Measurements from ENCODE around the gene ALG9. TPM values are rescaled to one million over a fixed set of nuclear protein-coding genes. Genes with fewer than 3 reads are reported as not detected.

The ALG9 gene
- total and polyA plus RNA-seq, 2 donors (not counting 3 experiments of a cell fraction or from before 2014, with no cell fraction given) = 29.1 to 29.4 TPM

DNA sequence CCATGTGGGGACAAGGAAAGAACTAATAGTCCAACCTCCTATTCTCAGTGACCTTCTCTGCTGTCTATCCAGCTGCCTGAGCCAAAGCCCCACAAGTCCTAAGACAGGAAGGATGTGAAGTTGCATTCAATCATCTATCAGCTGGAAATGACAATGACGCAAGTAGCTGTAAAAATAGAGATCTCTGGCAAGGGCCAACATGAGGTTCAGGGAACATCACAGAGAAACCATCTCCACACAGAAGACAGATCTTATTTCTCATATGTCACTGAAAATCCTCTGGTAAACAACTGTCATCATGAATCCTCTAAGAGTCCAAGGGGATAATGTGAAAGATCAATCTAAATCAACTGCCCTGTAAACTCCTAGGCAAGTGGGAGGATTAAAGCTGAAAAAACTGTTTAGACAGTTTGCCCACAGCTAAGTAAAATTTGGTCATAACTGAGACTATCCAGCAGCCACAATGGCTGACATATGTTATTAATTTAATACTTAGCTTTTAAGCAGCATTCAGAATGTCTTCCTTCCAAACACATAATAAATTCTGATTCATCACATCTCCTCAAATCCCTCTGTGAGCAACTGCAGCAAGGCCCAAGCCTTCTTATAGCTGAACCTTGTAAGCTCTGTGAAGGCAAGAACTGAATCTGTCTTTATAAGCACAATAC, 52.1 kb downstream of the ALG9 start:
- Histone ChIP-seq H3K9me3 (replicated peaks; ENCODE audit: control insufficient read depth, insufficient read depth, low read length) (no peaks in the 10 kb centered on the region), H4K20me1 (replicated peaks; ENCODE audit: control insufficient read depth, extremely low read depth, insufficient read depth, low read length) (no peaks in the 10 kb centered on the region), H3K9me1 (replicated peaks; ENCODE audit: control insufficient read depth, extremely low read depth, insufficient read depth, low read length) (peaks cover 2% of the 10 kb centered on the region), H3K4me1 (ENCODE audit: control insufficient read depth, extremely low read depth, insufficient read depth, low read length) (peaks cover 19% of the 10 kb centered on the region), H3K27ac (ENCODE audit: insufficient read depth, low read depth, low read length) (peak overlapping the region; percentile 62), H3K36me3 (ENCODE audit: control insufficient read depth in 2 of 2, extremely low read depth in 1 of 2, insufficient read depth in 2 of 2, low read length in 2 of 2) (no peaks in the 10 kb centered on the region), H3K79me2 (ENCODE audit: control insufficient read depth, insufficient read depth, low read length) (no peaks in the 10 kb centered on the region), H3K27me3 (ENCODE audit: control insufficient read depth in 2 of 2, insufficient read depth in 2 of 2, low read length in 2 of 2) (no peaks in the 10 kb centered on the region), H3K4me3 (replicated peaks in 1 of 3; ENCODE audit: insufficient read depth in 1 of 3, low read depth in 1 of 3, low read length in 3 of 3) (no peak overlapping the region), H2AFZ (ENCODE audit: low read depth, low read length) (no peak overlapping the region), H3K9ac (replicated peaks; ENCODE audit: extremely low read depth, insufficient read depth, low read length) (peak overlapping the region; percentile 13), H3K4me2 (ENCODE audit: insufficient read depth, low read length) (peak overlapping the region; percentile 30)
- ChIA-PET POLR2A (interaction anchor here (0.6 to 0.8 kb wide), 2 partner anchors 68 to 107 kb away, joined by 3 to 5 read pairs; no protein-coding TSS in a partner anchor), CTCF (interaction anchor here (0.9 to 2.2 kb wide), 11 partner anchors 9 to 232 kb away, joined by 3 to 14 read pairs (median 5); no protein-coding TSS in a partner anchor)
- intact Hi-C loops (cut with micrococcal nuclease) = no loop called here
- DNase-seq (ENCODE audit: low read depth, low spot score) (peak; percentile 60), FAIRE-seq (peak; percentile 83)
- dilution Hi-C loops (cut with MboI; ENCODE audit: extremely low pct_ligation_motif_present, low sequenced_read_pairs) = no loop called here
- BruUV-seq (replicated peaks) = no TSS peak
- no peak for TF ChIP-seq JUN (IDR thresholded peaks at IDR 0.05; ENCODE audit: borderline replicate concordance, insufficient read depth, insufficient read length, low read depth)
- TF ChIP-seq, protein P1, sequence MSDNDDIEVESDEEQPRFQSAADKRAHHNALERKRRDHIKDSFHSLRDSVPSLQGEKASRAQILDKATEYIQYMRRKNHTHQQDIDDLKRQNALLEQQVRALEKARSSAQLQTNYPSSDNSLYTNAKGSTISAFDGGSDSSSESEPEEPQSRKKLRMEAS (IDR thresholded peaks at IDR 0.05; ENCODE audit: insufficient read depth, insufficient read length) = no peak
- TF ChIP-seq EZH2 (IDR thresholded peaks at IDR 0.05; ENCODE audit: borderline replicate concordance, low read depth, low read length, severe bottlenecking) = no peak
- TF ChIP-seq, protein P2, sequence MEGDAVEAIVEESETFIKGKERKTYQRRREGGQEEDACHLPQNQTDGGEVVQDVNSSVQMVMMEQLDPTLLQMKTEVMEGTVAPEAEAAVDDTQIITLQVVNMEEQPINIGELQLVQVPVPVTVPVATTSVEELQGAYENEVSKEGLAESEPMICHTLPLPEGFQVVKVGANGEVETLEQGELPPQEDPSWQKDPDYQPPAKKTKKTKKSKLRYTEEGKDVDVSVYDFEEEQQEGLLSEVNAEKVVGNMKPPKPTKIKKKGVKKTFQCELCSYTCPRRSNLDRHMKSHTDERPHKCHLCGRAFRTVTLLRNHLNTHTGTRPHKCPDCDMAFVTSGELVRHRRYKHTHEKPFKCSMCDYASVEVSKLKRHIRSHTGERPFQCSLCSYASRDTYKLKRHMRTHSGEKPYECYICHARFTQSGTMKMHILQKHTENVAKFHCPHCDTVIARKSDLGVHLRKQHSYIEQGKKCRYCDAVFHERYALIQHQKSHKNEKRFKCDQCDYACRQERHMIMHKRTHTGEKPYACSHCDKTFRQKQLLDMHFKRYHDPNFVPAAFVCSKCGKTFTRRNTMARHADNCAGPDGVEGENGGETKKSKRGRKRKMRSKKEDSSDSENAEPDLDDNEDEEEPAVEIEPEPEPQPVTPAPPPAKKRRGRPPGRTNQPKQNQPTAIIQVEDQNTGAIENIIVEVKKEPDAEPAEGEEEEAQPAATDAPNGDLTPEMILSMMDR (IDR thresholded peaks at IDR 0.05; ENCODE audit: extremely low read depth in 1 of 2, insufficient read depth in 1 of 2, low read depth in 1 of 2, low read length in 2 of 2) = no peak
- no peak for TF ChIP-seq POLR2A (IDR thresholded peaks at IDR 0.05; ENCODE audit: low read depth, low read length)
- TF ChIP-seq FOS (IDR thresholded peaks at IDR 0.05; ENCODE audit: borderline replicate concordance, insufficient read depth, low read length) = no peak
- no peak for TF ChIP-seq GATA2 (IDR thresholded peaks at IDR 0.05; ENCODE audit: insufficient read depth, insufficient read length, low read depth, low read length)
- no peak for TF ChIP-seq POLR2AphosphoS5 (IDR thresholded peaks at IDR 0.05; ENCODE audit: insufficient read depth, low read depth, low read length)
- no peak for TF ChIP-seq MYC (IDR thresholded peaks at IDR 0.05; ENCODE audit: low read depth, low read length)

All from endothelial cell of umbilical vein (primary cell).